GM21423 (cell line): ENCODE measurements around the gene SOX8.
"Not testable (repeated sequence)": the region's sequence is repeated elsewhere in the genome, so short reads cannot be mapped to it uniquely, and the experiment has no call there.

Experiments
- ATAC-seq: cut with Tn5 transposase; IDR thresholded peaks from one replicate; pipeline ENCODE4 v1.9.1; 2021; ENCODE audit warnings: mild to moderate bottlenecking, moderate library complexity; ENCODE audit not compliant: unreplicated experiment

SOX8 gene

DNA sequence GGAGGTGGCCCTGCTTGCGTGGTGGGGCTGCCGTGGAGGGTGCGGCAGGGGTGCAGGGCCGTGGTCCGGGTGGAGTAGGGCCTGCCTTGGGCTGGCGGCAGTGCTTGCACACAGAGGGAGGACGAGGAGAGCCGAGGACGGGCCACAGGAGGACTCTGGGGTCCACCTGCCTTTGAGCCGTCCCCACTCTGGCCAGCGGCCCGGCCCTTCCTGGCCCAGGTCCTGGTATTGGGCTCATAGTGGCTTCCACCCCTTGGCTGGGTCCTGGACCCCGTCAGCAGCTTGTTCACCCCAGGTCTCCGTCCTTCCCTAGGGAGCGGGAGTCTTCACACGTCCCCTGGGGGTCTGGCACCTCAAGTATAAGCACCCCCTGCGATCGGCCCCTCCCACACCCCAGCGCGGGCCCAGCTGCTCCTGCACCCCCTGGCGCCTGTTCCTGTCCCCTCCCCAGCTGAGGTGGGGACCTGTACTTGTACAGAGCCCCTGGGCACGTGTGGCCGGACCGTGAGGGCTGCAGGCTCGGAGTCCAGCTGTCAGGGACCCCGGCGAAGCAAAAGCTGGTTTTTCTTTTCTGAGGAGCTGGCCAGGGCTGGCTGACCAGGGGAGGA lies 40.1 kb downstream of the SOX8 start:
- no peak for ATAC-seq

DNA sequence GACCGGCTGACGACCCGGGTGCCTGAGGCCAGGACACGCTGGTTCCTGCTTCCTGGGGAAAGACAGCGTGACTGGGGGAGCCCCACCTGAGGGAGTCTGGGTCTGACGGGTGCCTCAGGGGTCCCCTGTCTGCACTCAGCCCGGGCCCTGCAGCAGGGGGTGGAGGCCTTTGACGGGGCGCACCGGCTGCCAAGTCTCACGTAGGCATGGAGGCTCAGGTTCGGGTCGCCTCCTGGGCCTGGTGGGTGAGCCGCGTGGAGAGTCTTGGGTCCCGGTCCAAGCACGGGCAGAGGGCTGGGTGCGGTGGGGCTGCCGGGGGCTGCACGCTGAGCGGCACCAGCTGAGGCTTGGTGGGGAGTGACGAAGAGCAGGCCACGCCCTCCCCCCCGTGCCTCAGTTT lies 40.9 kb downstream of the SOX8 start:
- ATAC-seq = no peak

DNA sequence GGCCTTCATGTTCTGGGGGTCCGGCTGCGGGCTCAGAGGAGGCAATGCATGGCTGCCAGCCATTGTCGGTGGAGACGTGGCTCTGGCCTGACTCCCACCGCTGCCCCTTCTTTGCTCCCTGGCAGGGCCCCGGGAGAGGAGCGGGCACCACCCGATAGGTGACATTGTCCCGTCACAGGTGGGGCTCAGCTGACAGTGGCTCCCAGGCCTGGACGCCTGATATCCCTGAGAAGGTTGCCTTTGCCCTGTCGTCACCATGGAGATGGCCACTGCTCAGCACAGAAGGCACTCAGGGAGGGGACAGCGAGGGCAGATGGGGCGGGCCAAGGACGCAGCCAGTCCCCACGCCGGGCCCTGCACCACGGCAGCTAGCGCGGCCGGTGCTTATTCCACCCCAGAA lies 42.6 kb downstream of the SOX8 start:
- no peak for ATAC-seq

DNA sequence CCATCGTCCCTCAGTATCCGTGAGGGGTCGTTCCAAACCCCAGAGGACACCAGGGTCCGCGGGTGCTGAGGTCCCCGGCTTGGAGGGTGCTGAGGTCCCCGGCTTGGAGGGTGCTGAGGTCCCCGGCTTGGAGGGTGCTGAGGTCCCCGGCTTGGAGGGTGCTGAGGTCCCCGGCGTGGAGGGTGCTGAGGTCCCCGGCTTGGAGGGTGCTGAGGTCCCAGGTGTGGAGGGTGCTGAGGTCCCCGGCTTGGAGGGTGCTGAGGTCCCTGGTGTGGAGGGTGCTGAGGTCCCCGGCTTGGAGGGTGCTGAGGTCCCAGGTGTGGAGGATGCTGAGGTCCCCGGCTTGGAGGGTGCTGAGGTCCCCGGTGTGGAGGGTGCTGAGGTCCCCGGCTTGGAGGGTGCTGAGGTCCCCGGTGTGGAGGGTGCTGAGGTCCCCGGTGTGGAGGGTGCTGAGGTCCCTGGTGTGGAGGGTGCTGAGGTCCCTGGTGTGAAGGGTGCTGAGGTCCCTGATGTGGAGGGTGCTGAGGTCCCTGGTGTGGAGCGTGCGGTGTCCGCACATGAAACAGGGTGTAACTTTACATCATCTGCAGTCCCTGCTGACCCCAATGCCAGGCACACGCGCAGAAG lies 43.7 kb downstream of the SOX8 start:
- not testable (repeated sequence) for ATAC-seq

DNA sequence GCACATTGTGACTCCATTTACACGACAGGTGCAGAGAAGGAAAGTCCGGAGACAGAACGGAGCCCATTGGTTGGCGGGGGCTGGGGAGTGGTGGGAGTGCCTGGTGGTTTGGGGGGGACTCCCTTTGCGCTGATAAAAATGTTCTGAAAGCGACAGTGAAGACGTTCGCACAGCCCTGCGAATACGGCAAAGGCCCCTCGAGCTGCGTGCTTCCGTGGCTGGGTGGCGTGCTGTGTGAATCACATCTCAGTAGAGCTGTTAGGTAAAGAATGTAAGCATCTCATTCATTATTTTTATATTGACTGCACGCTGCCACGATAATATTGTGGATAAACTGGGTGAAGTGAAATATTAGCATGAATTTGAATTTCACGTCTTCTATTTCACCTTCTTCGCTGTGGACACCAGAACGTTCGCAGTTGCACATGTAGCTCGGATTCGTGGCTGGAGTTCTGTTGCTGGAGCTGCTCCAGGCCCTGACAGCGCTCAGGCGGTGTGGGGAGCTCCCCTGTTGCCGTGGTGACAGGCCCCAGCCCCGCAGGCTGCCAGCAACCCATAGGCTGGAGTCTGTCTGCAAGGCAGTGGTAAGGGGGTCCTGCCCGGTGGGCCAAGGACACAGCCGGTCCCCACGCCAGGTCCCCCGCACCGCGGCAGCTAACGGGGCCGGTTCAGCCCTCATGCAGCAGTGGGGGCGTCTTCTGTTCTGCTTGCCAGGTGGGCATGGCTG lies 44.6 kb downstream of the SOX8 start:
- no peak for ATAC-seq

DNA sequence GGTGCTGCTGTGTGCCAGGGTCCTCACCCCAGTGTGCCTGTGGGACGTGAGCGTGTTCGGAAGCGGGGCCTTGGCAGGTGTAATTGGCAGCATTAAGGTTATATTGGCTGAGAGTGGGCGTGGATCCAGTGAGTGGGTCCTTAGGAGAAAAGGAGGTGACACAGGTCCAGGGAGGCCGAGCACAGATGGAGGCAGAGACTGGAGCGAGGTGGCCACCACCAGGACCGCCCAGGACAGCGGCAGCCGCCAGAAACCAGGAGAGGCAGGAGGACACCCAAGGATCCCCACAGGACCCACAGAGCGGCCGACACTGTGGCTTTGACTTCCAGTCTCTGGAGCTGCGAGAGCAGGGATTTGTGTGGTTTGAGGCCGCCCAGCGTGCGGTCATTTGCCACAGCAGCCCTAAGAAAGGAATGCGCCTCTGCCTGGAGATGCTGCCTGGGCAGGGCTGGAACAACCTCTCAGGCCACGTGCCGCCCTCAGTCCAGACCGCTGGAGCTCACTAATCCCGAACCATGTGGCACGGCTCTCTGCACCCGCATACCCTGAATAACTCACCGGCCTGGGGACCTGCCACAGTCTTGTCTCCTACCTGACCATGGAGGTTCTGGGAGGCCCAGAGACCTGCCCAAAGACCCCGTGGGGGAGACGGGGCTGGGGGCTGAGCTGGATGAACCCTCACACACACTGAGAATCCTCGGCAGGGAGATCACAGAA lies 45.4 kb downstream of the SOX8 start:
- ATAC-seq = no peak

DNA sequence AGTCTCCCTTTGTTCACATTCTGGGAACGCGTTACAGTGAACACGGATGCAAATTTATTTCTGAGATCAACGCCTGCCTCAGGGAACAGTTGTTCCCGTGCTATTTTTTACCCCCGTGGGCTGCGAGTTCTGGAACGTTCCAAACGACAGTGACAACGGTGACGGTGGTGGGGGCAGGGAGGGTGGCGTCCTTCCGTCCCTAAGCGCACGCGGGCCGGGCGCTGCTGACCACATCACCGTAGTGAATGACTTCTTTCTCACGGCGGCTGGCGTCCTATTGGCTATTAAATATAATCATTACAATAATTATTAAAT lies 45.9 kb downstream of the SOX8 start:
- no peak for ATAC-seq

DNA sequence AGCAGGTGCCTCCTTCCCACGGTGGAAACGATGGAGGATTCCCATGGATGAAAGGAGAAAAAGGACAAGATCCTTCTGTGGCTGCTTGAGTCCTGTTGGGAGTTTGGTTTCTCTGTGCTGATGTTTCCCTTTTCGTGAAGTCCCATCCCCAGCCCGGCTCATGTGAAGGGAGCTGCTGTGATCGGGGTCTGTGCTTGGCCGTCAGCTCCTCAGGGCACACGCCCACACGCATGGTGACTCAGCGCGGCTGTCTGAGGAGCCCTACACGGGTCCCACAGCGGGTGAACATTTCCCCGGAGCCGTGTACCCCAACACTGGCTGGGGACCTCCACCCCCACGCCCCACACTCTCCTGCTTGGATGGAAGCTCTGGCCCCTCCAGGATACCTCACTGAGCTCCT lies 46.5 kb downstream of the SOX8 start:
- no peak for ATAC-seq

DNA sequence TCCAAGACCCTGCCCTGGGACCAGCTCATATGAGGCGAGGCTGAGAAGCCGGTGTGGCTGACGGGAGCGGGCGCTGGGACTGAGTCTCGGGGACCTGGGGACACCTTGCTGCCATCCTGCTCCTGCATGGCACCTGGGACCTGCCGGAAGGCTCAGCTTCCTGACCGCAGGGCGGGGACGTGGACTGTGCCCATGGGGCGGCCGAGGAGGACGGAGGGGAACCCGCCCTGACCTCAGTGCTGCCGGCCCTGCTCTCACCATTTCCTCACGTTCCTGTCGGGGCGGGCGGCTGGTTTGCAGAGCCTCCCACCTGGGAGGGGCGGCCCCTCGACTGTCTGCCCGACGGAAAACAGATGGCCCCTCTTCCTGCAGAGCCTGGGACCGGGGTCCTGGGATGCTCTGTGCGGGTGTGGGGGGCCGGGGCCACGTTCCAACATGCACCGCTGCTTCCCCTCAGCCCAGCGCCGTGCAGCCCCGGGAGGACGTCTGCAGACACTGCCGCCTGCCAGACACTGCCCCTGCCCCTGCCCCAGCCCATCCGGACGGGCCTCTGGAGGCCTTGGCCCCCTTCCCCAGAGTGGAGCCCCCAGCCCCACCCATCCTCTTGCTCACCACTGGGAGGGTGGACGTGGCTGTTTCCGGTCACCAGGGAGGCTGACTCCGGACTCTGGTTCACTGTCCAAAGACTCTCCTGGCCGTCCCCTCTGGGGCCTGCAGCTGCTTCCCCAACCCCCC lies 47.1 kb downstream of the SOX8 start:
- no peak for ATAC-seq

DNA sequence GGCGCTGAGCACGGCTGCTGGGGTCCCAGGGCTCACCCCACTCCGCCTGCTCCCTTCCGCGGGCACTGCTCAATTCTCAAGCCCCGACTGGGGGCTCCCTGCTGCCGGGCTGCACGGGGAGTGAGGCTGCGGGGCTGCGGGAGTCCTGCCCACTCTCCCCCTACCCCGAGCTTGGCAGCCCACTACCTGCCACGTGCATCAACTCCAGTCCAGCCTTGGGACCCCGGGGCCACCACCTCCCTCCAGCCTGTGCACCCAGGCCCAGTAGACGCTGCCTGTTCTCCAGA lies 47.6 kb downstream of the SOX8 start:
- ATAC-seq = no peak

DNA sequence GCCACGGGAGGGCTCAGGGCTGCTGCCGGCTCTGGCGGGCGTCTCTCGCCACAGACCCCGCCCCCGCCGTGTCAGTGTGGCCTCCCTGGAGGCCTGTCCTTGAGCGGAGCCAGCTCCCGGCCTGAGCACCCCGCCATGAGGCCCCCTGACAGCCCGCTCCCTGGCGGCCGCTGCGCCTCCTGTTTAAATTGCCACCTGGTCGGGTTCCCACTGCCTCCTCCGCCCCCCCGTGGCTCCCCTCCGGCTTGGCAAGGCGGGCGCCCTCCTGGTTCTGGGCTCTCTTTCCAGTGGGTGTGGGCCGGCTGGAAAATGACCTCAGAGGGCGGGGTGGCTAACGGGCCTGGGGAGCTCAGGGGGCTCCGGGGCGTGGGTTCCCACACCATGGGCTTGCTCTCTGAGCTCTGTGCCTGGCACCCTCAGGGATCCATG lies 48.9 kb downstream of the SOX8 start:
- ATAC-seq = no peak

DNA sequence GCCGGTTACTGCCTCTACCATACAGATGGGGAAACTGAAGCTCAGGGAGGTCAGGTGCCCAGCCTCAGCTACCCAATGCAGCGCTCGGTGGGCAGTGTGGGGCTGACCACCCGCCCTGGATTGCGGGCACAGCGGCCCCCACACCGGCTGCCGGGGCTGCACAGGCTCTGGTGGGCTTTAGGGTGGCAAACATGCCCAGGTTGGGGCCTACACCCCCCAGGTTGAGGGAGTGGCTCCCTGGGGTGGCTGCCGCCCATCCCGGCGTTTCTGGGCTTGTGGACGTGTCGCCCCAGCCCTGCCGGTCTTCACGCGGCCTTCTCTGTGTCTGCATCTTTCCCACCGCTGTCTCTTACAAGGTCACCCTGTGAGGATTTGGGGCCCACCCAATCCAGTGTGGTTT lies 50.1 kb downstream of the SOX8 start:
- no peak for ATAC-seq

DNA sequence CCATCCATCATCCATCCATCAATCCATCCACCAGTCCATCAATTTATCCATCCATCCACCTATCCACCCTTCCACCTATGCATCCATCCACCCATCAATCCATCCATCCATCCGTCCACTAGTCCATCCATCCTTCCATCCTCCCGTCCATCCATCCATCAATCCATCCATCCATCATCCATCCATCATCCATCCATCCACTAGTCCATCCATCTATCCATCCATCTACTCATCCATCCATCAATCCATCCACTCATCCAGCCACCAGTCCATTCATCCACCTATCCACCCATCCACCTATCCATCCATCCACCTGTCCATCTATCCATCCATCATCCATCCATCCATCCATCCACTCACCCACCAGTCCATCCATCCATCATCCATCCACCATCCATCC lies 51.0 kb downstream of the SOX8 start:
- no peak for ATAC-seq

DNA sequence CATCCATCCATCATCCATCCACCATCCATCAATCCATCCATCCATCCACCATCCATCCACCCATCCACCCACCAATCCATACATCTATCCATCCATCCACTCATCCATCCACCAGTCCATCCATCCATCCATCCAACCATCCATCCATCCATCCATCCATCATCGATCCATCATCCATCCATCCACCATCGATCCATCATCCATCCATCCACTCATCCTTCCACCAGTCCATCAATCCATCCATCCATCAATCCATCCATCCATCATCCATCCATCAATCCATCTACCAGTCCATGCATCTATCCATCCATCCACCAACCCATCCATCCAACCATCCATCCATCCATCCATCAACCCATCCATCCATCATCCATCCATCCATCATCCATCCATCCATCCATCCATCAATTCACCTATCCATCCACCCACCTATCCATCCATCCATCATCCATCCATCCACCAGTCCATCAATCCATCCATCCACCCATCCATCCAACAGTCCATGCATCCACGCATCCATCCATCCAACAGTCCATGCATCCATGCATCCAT lies 51.6 kb downstream of the SOX8 start:
- ATAC-seq = no peak

DNA sequence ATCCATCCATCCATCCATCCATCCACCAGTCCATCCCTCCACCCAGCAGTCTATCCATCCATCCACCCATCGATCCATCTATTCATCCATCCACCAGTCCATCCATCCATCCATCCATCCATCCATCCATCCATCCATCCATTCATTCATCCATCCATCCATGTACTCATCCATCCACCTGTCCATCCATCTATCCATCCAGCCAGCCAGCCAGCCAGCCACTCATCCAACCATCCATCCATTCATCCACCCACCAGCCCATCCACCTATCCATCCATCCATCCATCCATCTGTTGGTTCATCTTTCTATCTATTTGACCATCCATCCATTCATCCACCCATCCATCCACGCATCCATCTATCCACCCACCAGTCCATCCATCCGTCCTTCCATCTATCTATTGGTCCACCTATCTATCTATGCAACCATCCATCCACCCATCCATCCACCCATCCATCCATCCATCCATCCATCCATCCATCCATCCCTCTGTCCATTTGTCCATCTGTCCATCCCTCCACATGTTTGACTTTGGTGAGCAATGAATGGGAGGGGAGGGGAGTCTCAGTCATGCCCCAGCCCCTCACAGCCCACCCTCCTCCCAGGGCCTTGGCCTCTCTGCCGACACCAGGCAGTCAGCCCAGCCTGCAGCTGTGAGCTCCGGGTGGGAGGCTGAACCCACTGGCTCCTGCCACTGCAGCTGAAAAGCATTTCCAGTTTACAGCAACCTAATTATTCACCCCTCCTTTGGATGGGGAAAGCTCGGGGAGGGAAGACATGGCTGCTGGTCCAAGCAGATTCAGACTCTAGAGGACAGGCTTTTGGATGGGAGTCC lies 52.9 kb downstream of the SOX8 start:
- ATAC-seq = no peak

DNA sequence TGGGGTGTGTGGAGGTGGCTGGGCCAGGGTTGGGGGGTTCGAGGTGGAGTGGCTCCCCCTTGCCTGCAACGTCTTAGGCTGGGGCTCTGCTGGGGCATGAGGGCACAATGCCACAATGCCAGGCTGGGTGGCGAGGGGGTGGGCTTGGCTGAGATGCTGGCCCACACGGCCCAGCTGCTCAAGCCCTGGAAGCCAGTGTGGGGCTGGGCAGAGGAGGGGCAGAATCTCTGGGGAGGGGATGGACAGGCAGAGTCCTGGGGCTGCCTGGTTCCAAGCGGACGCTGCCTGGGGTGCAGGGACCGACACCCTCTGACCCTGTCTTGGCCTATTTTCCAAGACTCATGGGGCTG lies 53.5 kb downstream of the SOX8 start:
- no peak for ATAC-seq

DNA sequence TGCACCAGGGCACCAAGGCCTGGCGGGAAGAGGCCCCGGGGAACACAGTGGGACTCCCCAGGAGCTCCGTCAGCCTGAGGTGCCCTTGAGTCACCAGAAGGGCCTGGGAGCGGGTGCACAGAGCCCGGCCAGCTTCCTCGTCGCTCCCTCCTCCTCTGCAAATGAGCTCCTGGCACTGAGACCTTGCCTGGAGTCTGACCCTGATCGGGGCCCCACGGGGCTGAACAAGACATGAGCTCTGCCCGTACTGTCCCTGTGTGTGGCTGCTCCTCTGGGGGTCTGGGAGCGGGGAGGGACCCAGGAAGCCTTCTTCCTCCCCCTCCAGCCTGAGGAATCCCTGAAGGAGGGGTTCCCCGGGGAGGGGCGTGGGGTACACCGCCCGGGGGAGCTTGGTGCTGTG lies 54.6 kb downstream of the SOX8 start:
- ATAC-seq = no peak
